GM12801 (cell line): ENCODE results near the gene TENM4.

Source experiments
- CTCF ChIP-seq: IDR thresholded peaks from one replicate; pipeline ENCODE4 v1.5.1; 2011; ENCODE audit warnings: control low read depth; ENCODE audit not compliant: insufficient read length; ENCODE audit errors: extremely low read depth

TENM4 gene

GRCh38 chr11:78810559-78811009, 630.2 kb downstream of the TENM4 start:
- no peak for TF ChIP-seq CTCF

GRCh38 chr11:78809931-78810541, 630.8 kb downstream of the TENM4 start:
- TF ChIP-seq CTCF: no peak

GRCh38 chr11:78808923-78809322, 631.9 kb downstream of the TENM4 start:
- no peak for TF ChIP-seq CTCF

- TF ChIP-seq CTCF: no peak
These were observed 633.5 kb downstream of the TENM4 start for GRCh38 chr11:78807351-78807750.

- TF ChIP-seq CTCF: no peak
These were observed 634.4 kb downstream of the TENM4 start for GRCh38 chr11:78806214-78807004.

- no peak for TF ChIP-seq CTCF
These were observed 635.8 kb downstream of the TENM4 start for GRCh38 chr11:78804991-78805390.

GRCh38 chr11:78803995-78804394, 636.8 kb downstream of the TENM4 start:
- TF ChIP-seq CTCF: no peak
